NCI-H2171 treated with DMSO at 0.1 percent for 48 hours (cell line): Measurements from ENCODE around the gene EIPR1.
A peak's percentile ranks its signal among the peaks of the same experiment; 100 is the strongest.

ENCODE experiments used
- DNase-seq: peaks from one replicate; lab custom pipeline; 2025; lab: John Stamatoyannopoulos, UW

The EIPR1 gene

GRCh38 chr2:3324036-3324386 lies 53.6 kb downstream of the EIPR1 start:
- DNase-seq, result no peak

GRCh38 chr2:3323360-3324035 lies 54.1 kb downstream of the EIPR1 start:
- DNase-seq, result no peak

- no peak for DNase-seq
Measured at GRCh38 chr2:3322311-3322970, 55.2 kb downstream of the EIPR1 start.

GRCh38 chr2:3321825-3322224 lies 55.8 kb downstream of the EIPR1 start:
- DNase-seq, result no peak

GRCh38 chr2:3320910-3321605 lies 56.6 kb downstream of the EIPR1 start:
- peak; percentile 34 for DNase-seq

GRCh38 chr2:3319745-3320566 lies 57.7 kb downstream of the EIPR1 start:
- DNase-seq, result no peak

GRCh38 chr2:3319134-3319533 lies 58.5 kb downstream of the EIPR1 start:
- DNase-seq, result no peak

GRCh38 chr2:3317871-3318590 lies 59.6 kb downstream of the EIPR1 start:
- DNase-seq, result no peak

- DNase-seq, result no peak
Measured at GRCh38 chr2:3317277-3317685, 60.3 kb downstream of the EIPR1 start.

GRCh38 chr2:3316456-3317276 lies 61.0 kb downstream of the EIPR1 start:
- no peak for DNase-seq

- DNase-seq, result no peak
Measured at GRCh38 chr2:3314626-3315025, 63.0 kb downstream of the EIPR1 start.

GRCh38 chr2:3313781-3314375 lies 63.7 kb downstream of the EIPR1 start:
- peak; percentile 89 for DNase-seq

GRCh38 chr2:3312576-3313345 lies 64.9 kb downstream of the EIPR1 start:
- no peak for DNase-seq

- DNase-seq, result no peak
Measured at GRCh38 chr2:3311601-3312000, 66.0 kb downstream of the EIPR1 start.

GRCh38 chr2:3309496-3310355 lies 67.9 kb downstream of the EIPR1 start:
- DNase-seq, result no peak

GRCh38 chr2:3307901-3308300 lies 69.7 kb downstream of the EIPR1 start:
- DNase-seq, result no peak

GRCh38 chr2:3307236-3307635 lies 70.4 kb downstream of the EIPR1 start:
- no peak for DNase-seq

GRCh38 chr2:3305952-3306351 lies 71.7 kb downstream of the EIPR1 start:
- no peak for DNase-seq

GRCh38 chr2:3305431-3305830 lies 72.2 kb downstream of the EIPR1 start:
- no peak for DNase-seq
